K562 (cell line): ENCODE results near the gene PLEKHH3. TPM values are rescaled to one million over a fixed set of nuclear protein-coding genes. Genes with fewer than 3 reads are reported as not detected.
A peak's percentile ranks its signal among the peaks of the same experiment; 100 is the strongest.

Experiments
- BRD9 ChIP-seq: fragments of 450-650 bp; IDR thresholded peaks from 2 replicates; pipeline ENCODE4 v1.6.1; 2018; ENCODE audit warnings: low read depth; ENCODE audit not compliant: partially characterized antibody
- CC2D1A ChIP-seq: fragments of 450-650 bp; IDR thresholded peaks from 2 replicates; pipeline ENCODE4 v1.6.1; 2017; ENCODE audit warnings: mild to moderate bottlenecking
- EWSR1 ChIP-seq: fragments of 450-650 bp; IDR thresholded peaks from 2 replicates; pipeline ENCODE4 v1.6.1; 2018; ENCODE audit warnings: borderline replicate concordance, mild to moderate bottlenecking, low read depth, moderate library complexity; ENCODE audit not compliant: partially characterized antibody
- KLF16 ChIP-seq: IDR thresholded peaks from 2 replicates; pipeline ENCODE4 v1.6.1; 2016; ENCODE audit warnings: antibody characterized with exemption
- NCOA6 ChIP-seq: fragments of 450-650 bp; IDR thresholded peaks from 2 replicates; pipeline ENCODE4 v1.6.1; 2017; ENCODE audit warnings: mild to moderate bottlenecking
- PHF20 ChIP-seq: fragments of 450-650 bp; IDR thresholded peaks from 2 replicates; pipeline ENCODE4 v1.6.1; 2018; ENCODE audit not compliant: partially characterized antibody
- RB1 ChIP-seq: fragments of 450-650 bp; IDR thresholded peaks from 2 replicates; pipeline ENCODE4 v1.6.1; 2017; ENCODE audit warnings: low read depth, mild to moderate bottlenecking
- RCOR1 ChIP-seq, 2 experiments: IDR thresholded peaks; 2 replicates each; pipeline ENCODE4 v1.6.1; 2012; ENCODE audit warnings: low read depth in 2 of 2, low read length in 2 of 2, borderline replicate concordance in 1 of 2, improper control_type of control experiment in 1 of 2
- SP2 ChIP-seq: IDR thresholded peaks from 2 replicates; pipeline ENCODE4 v1.6.1; 2011; ENCODE audit warnings: mild to moderate bottlenecking, low read depth, low read length, moderate library complexity; ENCODE audit not compliant: poor library complexity, severe bottlenecking; ENCODE audit errors: extremely low read depth
- TCF7 ChIP-seq: sonication (generic); IDR thresholded peaks from 2 replicates; pipeline ENCODE4 v1.6.1; 2016; ENCODE audit warnings: antibody characterized with exemption, borderline replicate concordance
- ZC3H4 ChIP-seq: sonication (generic); formaldehyde crosslinking; IDR thresholded peaks from 2 replicates; pipeline ENCODE4 v1.9.0; 2021; ENCODE audit warnings: missing genetic modification reagents, borderline replicate concordance
- ZNF121 ChIP-seq: sonication (generic); formaldehyde crosslinking; conservative IDR thresholded peaks from 2 replicates; pipeline ENCODE4 v1.8.0; 2022; ENCODE audit warnings: missing genetic modification reagents
- ZNF24 ChIP-seq: fragments of 450-650 bp; IDR thresholded peaks from 2 replicates; pipeline ENCODE4 v1.6.1; 2016
- ZNF41 ChIP-seq: fragments of 250-450 bp; sonication (Bioruptor Pico); conservative IDR thresholded peaks from 2 replicates; pipeline ENCODE4 v1.4.0; 2020; ENCODE audit warnings: mild to moderate bottlenecking
- polyA plus RNA-seq, 8 experiments: library from polyadenylated mRNA; depleted of rRNA in 4 of 8; stranded (reverse) in 5 of 8; unstranded in 3 of 8; fragments of >200 nt; fragmentation: Nextera tagmentation in 2 of 8; fragmentation: Illumina TruSeq in 1 of 8; extraction: Ambion mirVana in 2 of 8; extraction: Trizol in 1 of 8; gene quantifications; 2 replicates each; pipeline versions ENCODE4 v1.2.1 to v1.2.3, GENCODE V29; 2011 to 2014; ENCODE audit warnings: inconsistent platforms in 1 of 8, missing spikeins in 1 of 8
- total RNA-seq, 7 experiments: library from RNA; depleted of rRNA in 6 of 7; stranded (reverse); fragments of >200 nt in 6 of 7; fragmentation: Illumina TruSeq in 2 of 7; extraction: Trizol in 2 of 7; gene quantifications; 2 replicates each; pipeline versions ENCODE4 v1.2.1 to v1.2.3, GENCODE V29; 2011 to 2021; ENCODE audit warnings: low replicate concordance in 1 of 7
- TF ChIP-seq, protein P1 (sequence below): sonication (generic); formaldehyde crosslinking; IDR thresholded peaks from 2 replicates; pipeline ENCODE4 v1.8.0; 2022; ENCODE audit warnings: mild to moderate bottlenecking, missing genetic modification reagents, borderline replicate concordance
- TF ChIP-seq, protein P2 (sequence below): fragments of 450-650 bp; formaldehyde crosslinking; IDR thresholded peaks from 2 replicates; pipeline ENCODE4 v1.4.0; 2020; ENCODE audit warnings: mild to moderate bottlenecking, mixed read lengths
- TF ChIP-seq, protein P3 (sequence below): fragments of 200-400 bp; formaldehyde crosslinking; IDR thresholded peaks from 2 replicates; pipeline ENCODE4 v1.6.1; 2017; ENCODE audit warnings: mild to moderate bottlenecking, low read depth, low read length, moderate library complexity
- TF ChIP-seq, protein P4 (sequence below): sonication (generic); formaldehyde crosslinking; IDR thresholded peaks from 2 replicates; pipeline ENCODE4 v1.8.0; 2022; ENCODE audit warnings: missing genetic modification reagents, mild to moderate bottlenecking, moderate library complexity, borderline replicate concordance
- TF ChIP-seq, protein P5 (sequence below): fragments of 450-650 bp; formaldehyde crosslinking; IDR thresholded peaks from 2 replicates; pipeline ENCODE4 v1.4.0; 2022; ENCODE audit warnings: missing genetic modification characterization

PLEKHH3 gene
- total and polyA plus RNA-seq, 9 of the 15 experiments (the other 6 are each of a cell fraction or from before 2014, with no cell fraction given): 0.58 to 34.5 (median 5.0) TPM

DNA sequence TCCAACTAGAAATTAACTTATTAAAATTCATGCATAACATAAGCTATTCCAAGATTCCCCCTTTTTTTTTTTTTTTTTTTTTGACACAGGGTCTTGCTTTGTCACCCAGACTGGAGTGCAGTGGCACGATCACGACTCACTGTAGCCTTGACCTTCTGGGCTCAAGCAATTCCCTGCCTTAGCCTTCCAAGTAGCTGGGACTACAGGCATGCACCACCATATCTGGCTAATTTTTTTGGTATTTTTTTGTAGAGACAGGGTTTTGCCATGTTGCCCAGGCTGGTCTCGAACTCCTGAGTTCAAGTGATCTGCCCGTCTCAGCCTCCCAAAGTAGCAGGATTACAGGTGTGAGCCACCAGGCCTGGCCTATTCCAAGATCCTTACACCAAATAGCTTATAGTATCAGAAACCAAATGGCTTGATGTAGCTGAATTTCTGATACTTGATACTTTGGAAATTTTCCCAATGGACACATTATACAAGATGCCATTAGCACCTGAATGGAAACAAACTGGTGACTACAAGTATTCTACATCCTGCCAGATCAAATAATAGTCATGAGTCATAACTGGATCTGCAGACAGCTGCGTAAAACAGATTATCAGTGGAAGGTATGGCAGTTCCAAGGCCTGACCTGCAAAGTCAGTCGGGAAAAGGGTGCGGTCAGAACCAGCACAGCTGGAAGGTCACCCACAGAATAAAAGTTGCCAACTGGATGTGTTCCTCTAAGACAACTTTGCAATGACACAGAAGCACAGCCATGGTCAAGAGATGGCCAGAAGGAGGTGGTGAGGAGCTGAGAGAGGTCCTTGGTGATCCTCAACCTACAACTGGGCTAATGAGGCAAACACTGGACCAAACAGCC is 52.8 kb downstream of the PLEKHH3 start (continued):
- TF ChIP-seq, protein P1, sequence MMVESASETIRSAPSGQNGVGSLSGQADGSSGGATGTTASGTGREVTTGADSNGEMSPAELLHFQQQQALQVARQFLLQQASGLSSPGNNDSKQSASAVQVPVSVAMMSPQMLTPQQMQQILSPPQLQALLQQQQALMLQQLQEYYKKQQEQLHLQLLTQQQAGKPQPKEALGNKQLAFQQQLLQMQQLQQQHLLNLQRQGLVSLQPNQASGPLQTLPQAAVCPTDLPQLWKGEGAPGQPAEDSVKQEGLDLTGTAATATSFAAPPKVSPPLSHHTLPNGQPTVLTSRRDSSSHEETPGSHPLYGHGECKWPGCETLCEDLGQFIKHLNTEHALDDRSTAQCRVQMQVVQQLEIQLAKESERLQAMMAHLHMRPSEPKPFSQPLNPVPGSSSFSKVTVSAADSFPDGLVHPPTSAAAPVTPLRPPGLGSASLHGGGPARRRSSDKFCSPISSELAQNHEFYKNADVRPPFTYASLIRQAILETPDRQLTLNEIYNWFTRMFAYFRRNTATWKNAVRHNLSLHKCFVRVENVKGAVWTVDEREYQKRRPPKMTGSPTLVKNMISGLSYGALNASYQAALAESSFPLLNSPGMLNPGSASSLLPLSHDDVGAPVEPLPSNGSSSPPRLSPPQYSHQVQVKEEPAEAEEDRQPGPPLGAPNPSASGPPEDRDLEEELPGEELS: no peak
- TF ChIP-seq, protein P2, sequence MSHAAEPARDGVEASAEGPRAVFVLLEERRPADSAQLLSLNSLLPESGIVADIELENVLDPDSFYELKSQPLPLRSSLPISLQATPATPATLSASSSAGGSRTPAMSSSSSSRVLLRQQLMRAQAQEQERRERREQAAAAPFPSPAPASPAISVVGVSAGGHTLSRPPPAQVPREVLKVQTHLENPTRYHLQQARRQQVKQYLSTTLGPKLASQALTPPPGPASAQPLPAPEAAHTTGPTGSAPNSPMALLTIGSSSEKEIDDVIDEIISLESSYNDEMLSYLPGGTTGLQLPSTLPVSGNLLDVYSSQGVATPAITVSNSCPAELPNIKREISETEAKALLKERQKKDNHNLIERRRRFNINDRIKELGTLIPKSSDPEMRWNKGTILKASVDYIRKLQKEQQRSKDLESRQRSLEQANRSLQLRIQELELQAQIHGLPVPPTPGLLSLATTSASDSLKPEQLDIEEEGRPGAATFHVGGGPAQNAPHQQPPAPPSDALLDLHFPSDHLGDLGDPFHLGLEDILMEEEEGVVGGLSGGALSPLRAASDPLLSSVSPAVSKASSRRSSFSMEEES (CRISPR knock-in tag): no peak
- TF ChIP-seq ZNF41 (CRISPR knock-in tag) (no peak), TCF7 (peak; percentile 83; the same call in 1 of the 2 replicates), KLF16 (peak; percentile 71; the same call in 1 of the 2 replicates), BRD9 (peak; percentile 65), NCOA6 (no peak), ZC3H4 (CRISPR knock-in tag) (no peak), RCOR1 (IDR thresholded peaks at IDR 0.05; ENCODE audit: borderline replicate concordance in 1 of 2, low read depth in 2 of 2, low read length in 2 of 2) (peak; percentile 40 to 78; a peak in 3 of 4 replicates), PHF20 (no peak), EWSR1 (no peak), CC2D1A (0 out of 2 replicates have a peak, but pooled peaks have one; percentile 9), ZNF24 (no peak), SP2 (no peak), RB1 (no peak), ZNF121 (CRISPR knock-in tag) (no peak)
- TF ChIP-seq, protein P3, sequence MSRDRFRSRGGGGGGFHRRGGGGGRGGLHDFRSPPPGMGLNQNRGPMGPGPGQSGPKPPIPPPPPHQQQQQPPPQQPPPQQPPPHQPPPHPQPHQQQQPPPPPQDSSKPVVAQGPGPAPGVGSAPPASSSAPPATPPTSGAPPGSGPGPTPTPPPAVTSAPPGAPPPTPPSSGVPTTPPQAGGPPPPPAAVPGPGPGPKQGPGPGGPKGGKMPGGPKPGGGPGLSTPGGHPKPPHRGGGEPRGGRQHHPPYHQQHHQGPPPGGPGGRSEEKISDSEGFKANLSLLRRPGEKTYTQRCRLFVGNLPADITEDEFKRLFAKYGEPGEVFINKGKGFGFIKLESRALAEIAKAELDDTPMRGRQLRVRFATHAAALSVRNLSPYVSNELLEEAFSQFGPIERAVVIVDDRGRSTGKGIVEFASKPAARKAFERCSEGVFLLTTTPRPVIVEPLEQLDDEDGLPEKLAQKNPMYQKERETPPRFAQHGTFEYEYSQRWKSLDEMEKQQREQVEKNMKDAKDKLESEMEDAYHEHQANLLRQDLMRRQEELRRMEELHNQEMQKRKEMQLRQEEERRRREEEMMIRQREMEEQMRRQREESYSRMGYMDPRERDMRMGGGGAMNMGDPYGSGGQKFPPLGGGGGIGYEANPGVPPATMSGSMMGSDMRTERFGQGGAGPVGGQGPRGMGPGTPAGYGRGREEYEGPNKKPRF: no peak
- TF ChIP-seq, protein P4, sequence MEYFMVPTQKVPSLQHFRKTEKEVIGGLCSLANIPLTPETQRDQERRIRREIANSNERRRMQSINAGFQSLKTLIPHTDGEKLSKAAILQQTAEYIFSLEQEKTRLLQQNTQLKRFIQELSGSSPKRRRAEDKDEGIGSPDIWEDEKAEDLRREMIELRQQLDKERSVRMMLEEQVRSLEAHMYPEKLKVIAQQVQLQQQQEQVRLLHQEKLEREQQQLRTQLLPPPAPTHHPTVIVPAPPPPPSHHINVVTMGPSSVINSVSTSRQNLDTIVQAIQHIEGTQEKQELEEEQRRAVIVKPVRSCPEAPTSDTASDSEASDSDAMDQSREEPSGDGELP (CRISPR knock-in tag): peak; percentile 96
- TF ChIP-seq, protein P5, sequence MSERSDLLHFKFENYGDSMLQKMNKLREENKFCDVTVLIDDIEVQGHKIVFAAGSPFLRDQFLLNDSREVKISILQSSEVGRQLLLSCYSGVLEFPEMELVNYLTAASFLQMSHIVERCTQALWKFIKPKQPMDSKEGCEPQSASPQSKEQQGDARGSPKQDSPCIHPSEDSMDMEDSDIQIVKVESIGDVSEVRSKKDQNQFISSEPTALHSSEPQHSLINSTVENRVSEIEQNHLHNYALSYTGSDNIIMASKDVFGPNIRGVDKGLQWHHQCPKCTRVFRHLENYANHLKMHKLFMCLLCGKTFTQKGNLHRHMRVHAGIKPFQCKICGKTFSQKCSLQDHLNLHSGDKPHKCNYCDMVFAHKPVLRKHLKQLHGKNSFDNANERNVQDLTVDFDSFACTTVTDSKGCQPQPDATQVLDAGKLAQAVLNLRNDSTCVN (CRISPR knock-in tag): no peak
